ENCODE results near the gene SRPX2.
"Not testable (repeated sequence)": the region's sequence is repeated elsewhere in the genome, so short reads cannot be mapped to it uniquely, and the experiment has no call there.

Gene SRPX2

GRCh38 chrX:100710816-100711215 lies 66.8 kb downstream of the SRPX2 start:
- no peak overlapping the region for H3K4me3 ChIP-seq (replicated peaks; ENCODE audit: low read depth, low read length)
- TF ChIP-seq CTCF (IDR thresholded peaks at IDR 0.05; ENCODE audit: low read length, missing control alignments): no peak
- no peak for DNase-seq (ENCODE audit: low read depth)

GRCh38 chrX:100717363-100717762 lies 73.4 kb downstream of the SRPX2 start:
- DNase-seq (ENCODE audit: low read depth): no peak
- H3K4me3 ChIP-seq (replicated peaks; ENCODE audit: low read depth, low read length): no peak overlapping the region
- no peak for TF ChIP-seq CTCF (IDR thresholded peaks at IDR 0.05; ENCODE audit: low read length, missing control alignments)

GRCh38 chrX:100719139-100719538 lies 75.1 kb downstream of the SRPX2 start:
- DNase-seq (ENCODE audit: low read depth): no peak

GRCh38 chrX:100720301-100720700 lies 76.3 kb downstream of the SRPX2 start:
- no peak for TF ChIP-seq CTCF (IDR thresholded peaks at IDR 0.05; ENCODE audit: low read length, missing control alignments)
- peak; percentile 9 for DNase-seq (ENCODE audit: low read depth)
- H3K4me3 ChIP-seq (replicated peaks; ENCODE audit: low read depth, low read length): no peak overlapping the region

More at GRCh38 chrX:100719139-100719538, 75.1 kb downstream of the SRPX2 start:
- no peak overlapping the region for H3K4me3 ChIP-seq (replicated peaks; ENCODE audit: low read depth, low read length)
- no peak for TF ChIP-seq CTCF (IDR thresholded peaks at IDR 0.05; ENCODE audit: low read length, missing control alignments)

GRCh38 chrX:100721328-100721727 lies 77.3 kb downstream of the SRPX2 start:
- DNase-seq (ENCODE audit: low read depth): no peak
- no peak for TF ChIP-seq CTCF (IDR thresholded peaks at IDR 0.05; ENCODE audit: low read length, missing control alignments)
- H3K4me3 ChIP-seq (replicated peaks; ENCODE audit: low read depth, low read length): no peak overlapping the region

GRCh38 chrX:100724006-100724405 lies 80.0 kb downstream of the SRPX2 start:
- not testable (repeated sequence) for H3K4me3 ChIP-seq (replicated peaks; ENCODE audit: low read depth, low read length); DNase-seq (ENCODE audit: low read depth)

All from fibroblast of pulmonary artery (primary cell).